Upper lobe of left lung (tissue), 4 donors: Measurements from ENCODE around the gene HSPA4.

ENCODE experiments used
- CTCF ChIP-seq, 6 experiments: fragments of 450-650 bp in 4 of 6; fragments of 200-600 bp in 2 of 6; sonication (generic) in 2 of 6; IDR thresholded peaks; one replicate each; pipeline ENCODE4 v1.5.1; 2016 to 2019; ENCODE audit warnings: antibody characterized with exemption in 6 of 6
- EP300 ChIP-seq, 4 donors: sonication (generic); formaldehyde crosslinking; IDR thresholded peaks; one replicate each; pipeline ENCODE4 v1.5.1; 2017; ENCODE audit warnings: antibody characterized with exemption in 4 of 4, control low read depth in 2 of 4
- POLR2A ChIP-seq, 4 donors: fragments of 450-650 bp; IDR thresholded peaks; one replicate each; pipeline ENCODE4 v1.5.1; 2016 to 2017; ENCODE audit warnings: antibody characterized with exemption in 4 of 4, mild to moderate bottlenecking in 2 of 4
- POLR2AphosphoS5 ChIP-seq, 2 donors: sonication (generic); formaldehyde crosslinking; IDR thresholded peaks; one replicate each; pipeline ENCODE4 v1.5.1; 2017; ENCODE audit warnings: antibody characterized with exemption in 2 of 2

GRCh38 chr5:133114933-133115310 lies 63.1 kb downstream of the HSPA4 start:
- TF ChIP-seq CTCF (IDR thresholded peaks at IDR 0.05) (no peak), EP300 (IDR thresholded peaks at IDR 0.05) (no peak), POLR2A (IDR thresholded peaks at IDR 0.05) (no peak), POLR2AphosphoS5 (IDR thresholded peaks at IDR 0.05) (no peak)
